ENCODE data around the gene GPR162. TPM values are rescaled to one million over a fixed set of nuclear protein-coding genes. Genes with fewer than 3 reads are reported as not detected.

Gene GPR162
- total RNA-seq, 2 donors from 2014 or later = 0.46 to 0.60 TPM

- no peaks in the 10 kb centered on the region for H3K9me3 Mint-ChIP-seq
- no peaks in the 10 kb centered on the region for H3K36me3 Mint-ChIP-seq
- no peak for DNase-seq (ENCODE audit: low spot score in 2 of 2)
- ATAC-seq = no peak
- H3K27ac Mint-ChIP-seq = no peak overlapping the region
These were observed 18.0 kb downstream of the GPR162 start for GRCh38 chr12:6839482-6840201.

GRCh38 chr12:6840330-6840729 lies 18.7 kb downstream of the GPR162 start:
- ATAC-seq = no peak
- no peak for DNase-seq (ENCODE audit: low spot score in 2 of 2)
- Mint-ChIP-seq H3K9me3 (no peaks in the 10 kb centered on the region), H3K36me3 (no peaks in the 10 kb centered on the region), H3K27ac (no peak overlapping the region)

GRCh38 chr12:6840761-6841515 lies 19.3 kb downstream of the GPR162 start, which contains the start of gene GNB3:
GNB3 (plus strand) TSS chr12:6840925; CDS start chr12:6841288, 363 bp downstream.
- ATAC-seq = no peak
- no peak for DNase-seq (ENCODE audit: low spot score in 2 of 2)
- H3K36me3 Mint-ChIP-seq = no peaks in the 10 kb centered on the region
- H3K9me3 Mint-ChIP-seq = no peaks in the 10 kb centered on the region
- no peak within 1 kb of the TSS for H3K27ac Mint-ChIP-seq

GRCh38 chr12:6842075-6842474 lies 20.5 kb downstream of the GPR162 start:
- Mint-ChIP-seq H3K36me3 (no peaks in the 10 kb centered on the region), H3K9me3 (no peaks in the 10 kb centered on the region), H3K27ac (no peak overlapping the region)
- ATAC-seq (no peak), DNase-seq (ENCODE audit: low spot score in 2 of 2) (no peak)

- H3K9me3 Mint-ChIP-seq = no peaks in the 10 kb centered on the region
- H3K27ac Mint-ChIP-seq = no peak overlapping the region
- peak in 1 of 2 donors; percentile 17 for ATAC-seq
- no peak for DNase-seq (ENCODE audit: low spot score in 2 of 2)
- H3K36me3 Mint-ChIP-seq = peaks cover 0 to 8% of the 10 kb centered on the region in 2 donors
These were observed 21.7 kb downstream of the GPR162 start for GRCh38 chr12:6843118-6843902.

GRCh38 chr12:6845395-6845794 lies 23.8 kb downstream of the GPR162 start:
- no peaks in the 10 kb centered on the region for H3K9me3 Mint-ChIP-seq
- ATAC-seq = no peak
- H3K27ac Mint-ChIP-seq = no peak overlapping the region
- peaks cover 11 to 23% of the 10 kb centered on the region in 2 donors for H3K36me3 Mint-ChIP-seq
- no peak for DNase-seq (ENCODE audit: low spot score in 2 of 2)

GRCh38 chr12:6846316-6846869 lies 24.8 kb downstream of the GPR162 start:
- Mint-ChIP-seq H3K27ac (peak overlapping the region in 1 of 2 donors; percentile 52), H3K36me3 (peaks cover 21 to 25% of the 10 kb centered on the region in 2 donors), H3K9me3 (no peaks in the 10 kb centered on the region)
- ATAC-seq = no peak
- DNase-seq (ENCODE audit: low spot score in 2 of 2) = no peak

- DNase-seq (ENCODE audit: low spot score in 2 of 2) = no peak
- Mint-ChIP-seq H3K27ac (peak overlapping the region in 1 of 2 donors; percentile 82), H3K9me3 (no peaks in the 10 kb centered on the region), H3K36me3 (peaks cover 21 to 25% of the 10 kb centered on the region in 2 donors)
- no peak for ATAC-seq
These were observed 26.1 kb downstream of the GPR162 start for GRCh38 chr12:6847676-6848075.

GRCh38 chr12:6849427-6849826 lies 27.8 kb downstream of the GPR162 start:
- Mint-ChIP-seq H3K9me3 (no peaks in the 10 kb centered on the region), H3K27ac (peak overlapping the region; percentile 44 to 97), H3K36me3 (peaks cover 32 to 35% of the 10 kb centered on the region in 2 donors)
- ATAC-seq = no peak
- DNase-seq (ENCODE audit: low spot score in 2 of 2) = no peak

GRCh38 chr12:6849976-6850560 lies 28.4 kb downstream of the GPR162 start:
- Mint-ChIP-seq H3K9me3 (no peaks in the 10 kb centered on the region), H3K27ac (peak overlapping the region; percentile 72 to 97), H3K36me3 (peaks cover 32 to 35% of the 10 kb centered on the region in 2 donors)
- DNase-seq (ENCODE audit: low spot score in 2 of 2) = no peak
- ATAC-seq = no peak

- Mint-ChIP-seq H3K9me3 (no peaks in the 10 kb centered on the region), H3K27ac (peak overlapping the region; percentile 97 to 98), H3K36me3 (peaks cover 35% of the 10 kb centered on the region in 2 donors)
- DNase-seq (ENCODE audit: low spot score in 2 of 2) (no peak), ATAC-seq (no peak)
These were observed 29.2 kb downstream of the GPR162 start for GRCh38 chr12:6850796-6851152.

- Mint-ChIP-seq H3K36me3 (peaks cover 35 to 37% of the 10 kb centered on the region in 2 donors), H3K9me3 (no peaks in the 10 kb centered on the region), H3K27ac (peak within 1 kb of the TSS; percentile 97 to 98)
- ATAC-seq = peak; percentile 64 to 74
- DNase-seq (ENCODE audit: low spot score in 2 of 2) = peak; percentile 94 to 95
These were observed 29.7 kb downstream of the GPR162 start, which contains the start of gene CDCA3 for GRCh38 chr12:6851153-6851920. CDCA3 (minus strand) TSS chr12:6851286; CDS start chr12:6850952, 334 bp downstream.

GRCh38 chr12:6851921-6852650 lies 30.5 kb downstream of the GPR162 start, which contains the start of gene USP5:
USP5 (plus strand) TSS chr12:6852150; CDS start chr12:6852180, 30 bp downstream.
- peaks cover 35 to 37% of the 10 kb centered on the region in 2 donors for H3K36me3 Mint-ChIP-seq

GRCh38 chr12:6852651-6853354 lies 31.2 kb downstream of the GPR162 start:
- ATAC-seq (peak in 1 of 2 donors; percentile 30), DNase-seq (ENCODE audit: low spot score in 2 of 2) (peak in 1 of 2 donors; percentile 66)
- Mint-ChIP-seq H3K9me3 (no peaks in the 10 kb centered on the region), H3K36me3 (peaks cover 35 to 44% of the 10 kb centered on the region in 2 donors), H3K27ac (peak overlapping the region; percentile 96 to 97)

More at GRCh38 chr12:6851921-6852650, 30.5 kb downstream of the GPR162 start, which contains the start of gene USP5:
- ATAC-seq (peak; percentile 82), DNase-seq (ENCODE audit: low spot score in 2 of 2) (peak; percentile 95 to 98)
- Mint-ChIP-seq H3K27ac (peak within 1 kb of the TSS; percentile 97 to 98), H3K9me3 (no peaks in the 10 kb centered on the region)

Measured in activated naive CD4-positive, alpha-beta T cell treated with anti-CD3 and anti-CD28 coated beads, Interleukin-2, amount 50 U/mL, for 72 hours (primary cell).